HG03196 (cell line): ENCODE measurements around the gene SHISA5.
"Not testable (repeated sequence)": the region's sequence is repeated elsewhere in the genome, so short reads cannot be mapped to it uniquely, and the experiment has no call there.

Experiments
- ATAC-seq: cut with Tn5 transposase; IDR thresholded peaks from one replicate; pipeline ENCODE4 v1.9.1; 2021; ENCODE audit not compliant: unreplicated experiment

SHISA5 gene

GRCh38 chr3:48478626-48479555 lies 25.1 kb downstream of the SHISA5 start:
- no peak for ATAC-seq

GRCh38 chr3:48477959-48478520 lies 25.9 kb downstream of the SHISA5 start:
- ATAC-seq = no peak

- ATAC-seq = no peak
Measured at GRCh38 chr3:48476426-48477053, 27.4 kb downstream of the SHISA5 start.

- ATAC-seq = no peak
Measured at GRCh38 chr3:48475188-48475587, 28.8 kb downstream of the SHISA5 start.

- ATAC-seq = no peak
Measured at GRCh38 chr3:48474619-48475018, 29.4 kb downstream of the SHISA5 start.

- ATAC-seq = not testable (repeated sequence)
Measured at GRCh38 chr3:48474031-48474430, 29.9 kb downstream of the SHISA5 start.

- ATAC-seq = no peak
Measured at GRCh38 chr3:48473617-48473952, 30.4 kb downstream of the SHISA5 start.

GRCh38 chr3:48472923-48473616 lies 30.9 kb downstream of the SHISA5 start:
- peak; percentile 68 for ATAC-seq

GRCh38 chr3:48472673-48472922 lies 31.4 kb downstream of the SHISA5 start:
- peak; percentile 9 for ATAC-seq

- ATAC-seq = no peak
Measured at GRCh38 chr3:48470286-48470685, 33.7 kb downstream of the SHISA5 start.

- no peak for ATAC-seq
Measured at GRCh38 chr3:48469046-48469915, 34.7 kb downstream of the SHISA5 start.

- no peak for ATAC-seq
Measured at GRCh38 chr3:48468329-48468731, 35.6 kb downstream of the SHISA5 start.

GRCh38 chr3:48467473-48468267 lies 36.3 kb downstream of the SHISA5 start:
- no peak for ATAC-seq

- no peak for ATAC-seq
Measured at GRCh38 chr3:48467110-48467454, 36.9 kb downstream of the SHISA5 start.

GRCh38 chr3:48466386-48467109 lies 37.4 kb downstream of the SHISA5 start:
- no peak for ATAC-seq

GRCh38 chr3:48465531-48466378 lies 38.2 kb downstream of the SHISA5 start:
- ATAC-seq = peak; percentile 68

- no peak for ATAC-seq
Measured at GRCh38 chr3:48465237-48465530, 38.8 kb downstream of the SHISA5 start.

- ATAC-seq = no peak
Measured at GRCh38 chr3:48464713-48465221, 39.2 kb downstream of the SHISA5 start.

- ATAC-seq = no peak
Measured at GRCh38 chr3:48463703-48464102, 40.3 kb downstream of the SHISA5 start.
